HG03097 (cell line): ENCODE data around the gene RHOU.
"Not testable (repeated sequence)": the region's sequence is repeated elsewhere in the genome, so short reads cannot be mapped to it uniquely, and the experiment has no call there.

Experiments
- ATAC-seq: cut with Tn5 transposase; IDR thresholded peaks from one replicate; pipeline ENCODE4 v1.9.1; 2021; ENCODE audit not compliant: unreplicated experiment, low FRiP score

Gene RHOU

GRCh38 chr1:228734881-228735801 is at the start of gene RHOU:
TSS of gene RHOU (plus strand) at chr1:228735479. CDS start at chr1:228735743, 264 bp downstream.
- ATAC-seq, result peak; percentile 56

GRCh38 chr1:228687587-228687986 is 47.7 kb upstream of the RHOU start:
- no peak for ATAC-seq

GRCh38 chr1:228689255-228689654 is 46.0 kb upstream of the RHOU start:
- no peak for ATAC-seq

GRCh38 chr1:228691211-228691610 is 44.1 kb upstream of the RHOU start:
- no peak for ATAC-seq

GRCh38 chr1:228691926-228692325 is 43.4 kb upstream of the RHOU start:
- no peak for ATAC-seq

GRCh38 chr1:228694447-228694846 is 40.8 kb upstream of the RHOU start:
- not testable (repeated sequence) for ATAC-seq

GRCh38 chr1:228695015-228695955 is 40.0 kb upstream of the RHOU start:
- ATAC-seq, result no peak

GRCh38 chr1:228697207-228698016 is 37.9 kb upstream of the RHOU start:
- ATAC-seq, result no peak

- no peak for ATAC-seq
These were observed 37.3 kb upstream of the RHOU start for GRCh38 chr1:228698017-228698329.

- ATAC-seq, result no peak
These were observed 32.8 kb upstream of the RHOU start for GRCh38 chr1:228702433-228702832.

- no peak for ATAC-seq
These were observed 29.0 kb upstream of the RHOU start for GRCh38 chr1:228706305-228706704.

- ATAC-seq, result no peak
These were observed 18.2 kb upstream of the RHOU start for GRCh38 chr1:228717081-228717480.

GRCh38 chr1:228721407-228721806 is 13.9 kb upstream of the RHOU start:
- no peak for ATAC-seq

- ATAC-seq, result no peak
These were observed 12.0 kb upstream of the RHOU start for GRCh38 chr1:228723287-228723686.

- no peak for ATAC-seq
These were observed 11.4 kb upstream of the RHOU start for GRCh38 chr1:228723921-228724320.

GRCh38 chr1:228725178-228725577 is 10.1 kb upstream of the RHOU start:
- no peak for ATAC-seq

GRCh38 chr1:228727681-228728171 is 7.6 kb upstream of the RHOU start:
- ATAC-seq, result no peak

- no peak for ATAC-seq
These were observed 2.9 kb upstream of the RHOU start for GRCh38 chr1:228732426-228732825.

- ATAC-seq, result no peak
These were observed 1.7 kb upstream of the RHOU start for GRCh38 chr1:228733576-228733975.

GRCh38 chr1:228735871-228736586 is 750 bp downstream of the RHOU start:
- no peak for ATAC-seq
